K562 (cell line): Measurements from ENCODE around the gene ZNF92. TPM values are rescaled to one million over a fixed set of nuclear protein-coding genes. Genes with fewer than 3 reads are reported as not detected.

Experiments
- ATAC-seq: fragments of 200-7000 bp; cut with Tn5 transposase; 3 replicates; pipeline ENCODE4 v1.9.1; 2020; ENCODE audit warnings: moderate library complexity
- Bru-seq: library from RNA; stranded (reverse); fragments of 400-500 nt; gene quantifications from one replicate; lab custom pipeline; 2021; lab: Mats Ljungman, UMichigan
- BruChase-seq, 2 experiments: library from RNA; stranded (reverse); fragments of 400-500 nt; gene quantifications; one replicate each; lab custom pipeline; 2021; lab: Mats Ljungman, UMichigan
- BruUV-seq: library from RNA; stranded (reverse); fragments of 400-500 nt; replicated peaks from 2 replicates; lab custom pipeline; 2021; lab: Mats Ljungman, UMichigan
- CTCF ChIA-PET: fragments of 300-600 bp; formaldehyde crosslinking; extraction: SDS; loops from one replicate; lab custom pipeline; 2021; ENCODE audit warnings: low intra/inter-chr PET ratio; lab: Yijun Ruan, JAX
- POLR2A ChIA-PET: fragments of 300-600, 350-650 bp; sonication (Branson Sonifier 250); formaldehyde crosslinking; extraction: SDS; loops from one replicate; lab custom pipeline; 2021; ENCODE audit warnings: antibody characterized with exemption, inconsistent platforms; lab: Yijun Ruan, JAX
- DNase-seq, 4 experiments: peaks; one replicate each; pipeline versions ENCODE4 v3.0.0 to v3.0.0-alpha.2; 2011 to 2018; ENCODE audit warnings: low spot score in 3 of 4, mixed read lengths in 3 of 4; ENCODE audit errors: extremely low read depth in 1 of 4
- FAIRE-seq: peaks from 2 replicates; lab custom pipeline; 2011; peaks lifted over from hg19 to GRCh38; lab: Jason Lieb, UNC
- H2AFZ ChIP-seq: 2 replicates; pipeline ENCODE4 v1.6.0; 2011; ENCODE audit warnings: low read depth, low read length, control low read depth, inconsistent platforms
- H3K27ac ChIP-seq: fragments of 200-600 bp; 3 replicates; pipeline ENCODE4 v1.8.0; 2011; ENCODE audit warnings: low read depth, mild to moderate bottlenecking, control low read depth, inconsistent platforms, low read length, moderate library complexity, mixed read lengths; ENCODE audit errors: extremely low read depth
- H3K27me3 ChIP-seq, 2 experiments: fragments of 300-600 bp in 1 of 2; 2 replicates in 1 of 2; 3 replicates in 1 of 2; pipeline versions ENCODE4 v1.6.0 to v1.8.0; 2011; ENCODE audit warnings: inconsistent platforms in 2 of 2, low read length in 2 of 2, mild to moderate bottlenecking in 1 of 2, mixed read lengths in 1 of 2, moderate library complexity in 1 of 2; ENCODE audit not compliant: control insufficient read depth in 2 of 2, insufficient read depth in 2 of 2
- H3K36me3 ChIP-seq: fragments of 300-600 bp; 3 replicates; pipeline ENCODE4 v1.8.0; 2011; ENCODE audit warnings: mild to moderate bottlenecking, low read length, inconsistent platforms; ENCODE audit not compliant: control insufficient read depth, insufficient read depth
- H3K4me1 ChIP-seq, 2 experiments: fragments of 200-600 bp in 1 of 2; replicated peaks in 1 of 2; 2 replicates in 1 of 2; 3 replicates in 1 of 2; pipeline versions ENCODE4 v1.5.1 to v1.8.0; 2011; ENCODE audit warnings: inconsistent platforms in 2 of 2, low read length in 2 of 2, mild to moderate bottlenecking in 1 of 2, mixed read lengths in 1 of 2, moderate library complexity in 1 of 2; ENCODE audit not compliant: control insufficient read depth in 2 of 2, insufficient read depth in 2 of 2
- H3K4me2 ChIP-seq: 2 replicates; pipeline ENCODE4 v1.6.1; 2011; ENCODE audit warnings: low read length, control low read depth, inconsistent platforms, mixed read lengths; ENCODE audit not compliant: insufficient read depth
- H3K4me3 ChIP-seq: fragments of 200-600 bp; sonication (generic), shearing (Covaris generic); 2 replicates; pipeline ENCODE4 v1.5.1; 2016; ENCODE audit warnings: control low read depth, inconsistent platforms
- H3K79me2 ChIP-seq: fragments of 200-600 bp; 3 replicates; pipeline ENCODE4 v1.8.0; 2011; ENCODE audit warnings: low read length, inconsistent platforms; ENCODE audit not compliant: control insufficient read depth, insufficient read depth
- H3K9ac ChIP-seq, 2 experiments: 2 replicates each; pipeline versions ENCODE4 v1.6.0 to v1.6.1; 2011; ENCODE audit warnings: low read depth in 2 of 2, low read length in 2 of 2, control low read depth in 1 of 2, inconsistent platforms in 1 of 2, mild to moderate bottlenecking in 1 of 2, mixed read lengths in 1 of 2; ENCODE audit not compliant: insufficient read depth in 1 of 2
- H3K9me1 ChIP-seq: one replicate; pipeline ENCODE4 v1.6.0; 2011; ENCODE audit warnings: inconsistent platforms, mild to moderate bottlenecking, low read length, moderate library complexity; ENCODE audit not compliant: control insufficient read depth, insufficient read depth
- H3K9me3 ChIP-seq: replicated peaks from 2 replicates; pipeline ENCODE4 v1.5.1; 2011; ENCODE audit warnings: low read depth, low read length, inconsistent platforms; ENCODE audit not compliant: control insufficient read depth, insufficient read depth
- H4K20me1 ChIP-seq: replicated peaks from 2 replicates; pipeline ENCODE4 v1.6.1; 2011; ENCODE audit warnings: low read length, inconsistent platforms, mixed read lengths; ENCODE audit not compliant: control insufficient read depth, insufficient read depth
- CBFA2T2 ChIP-seq: fragments of 450-650 bp; conservative IDR thresholded peaks from 2 replicates; pipeline ENCODE4 v1.6.1; 2017; ENCODE audit warnings: mild to moderate bottlenecking
- CBX5 ChIP-seq: IDR thresholded peaks from 2 replicates; pipeline ENCODE4 v1.6.1; 2014; ENCODE audit warnings: low read depth, borderline replicate concordance
- EP400 ChIP-seq: fragments of 450-650 bp; IDR thresholded peaks from 2 replicates; pipeline ENCODE4 v1.6.1; 2017; ENCODE audit warnings: antibody characterized with exemption, mild to moderate bottlenecking, moderate library complexity
- FUS ChIP-seq: fragments of 200-400 bp; formaldehyde crosslinking; optimal IDR thresholded peaks from 2 replicates; pipeline ENCODE3; 2017; ENCODE audit warnings: low read depth, low read length
- KAT7 ChIP-seq: sonication (generic); formaldehyde crosslinking; IDR thresholded peaks from 2 replicates; pipeline ENCODE4 v1.8.0; 2022; ENCODE audit warnings: missing genetic modification reagents, mild to moderate bottlenecking, borderline replicate concordance
- MYBL2 ChIP-seq, 2 experiments: fragments of 450-650 bp in 1 of 2; sonication (generic) in 1 of 2; formaldehyde crosslinking in 1 of 2; IDR thresholded peaks; 2 replicates each; pipeline versions ENCODE4 v1.6.1 to v1.8.1; 2017 to 2022; ENCODE audit warnings: borderline replicate concordance in 1 of 2, inconsistent platforms in 1 of 2, low read depth in 1 of 2, mild to moderate bottlenecking in 1 of 2, missing genetic modification reagents in 1 of 2, moderate library complexity in 1 of 2
- PRMT5 ChIP-seq: sonication (generic); formaldehyde crosslinking; IDR thresholded peaks from 2 replicates; pipeline ENCODE4 v1.5.0; 2020; ENCODE audit warnings: missing genetic modification reagents
- PRPF4 ChIP-seq: fragments of 200-400 bp; formaldehyde crosslinking; IDR thresholded peaks from one replicate; pipeline ENCODE4 v1.6.1; 2017; ENCODE audit warnings: low read length, low read depth, mild to moderate bottlenecking; ENCODE audit not compliant: insufficient read depth, poor library complexity, severe bottlenecking
- SIN3B ChIP-seq: fragments of 450-650 bp; IDR thresholded peaks from 2 replicates; pipeline ENCODE4 v1.6.1; 2017; ENCODE audit warnings: low read depth, mild to moderate bottlenecking, moderate library complexity
- SMARCA4 ChIP-seq: fragments of 450-650 bp; IDR thresholded peaks from 2 replicates; pipeline ENCODE4 v1.6.1; 2016
- SMARCE1 ChIP-seq: fragments of 450-650 bp; IDR thresholded peaks from 2 replicates; pipeline ENCODE4 v1.7.1; 2016; ENCODE audit warnings: mild to moderate bottlenecking
- ZBTB7A ChIP-seq: IDR thresholded peaks from 2 replicates; pipeline ENCODE4 v1.6.1; 2011; ENCODE audit warnings: low read depth, mild to moderate bottlenecking, low read length, moderate library complexity, borderline replicate concordance; ENCODE audit not compliant: control insufficient read depth
- ZNF143 ChIP-seq: sonication (generic); formaldehyde crosslinking; IDR thresholded peaks from 2 replicates; pipeline ENCODE4 v1.9.0; 2022; ENCODE audit warnings: mild to moderate bottlenecking, missing genetic modification reagents
- WGBS: fragments of 100-300 bp; shearing (Covaris generic); methylation state at CpG from one replicate; pipeline ENCODE4 v1.1.6; 2016; ENCODE audit warnings: low coverage, mixed read lengths; ENCODE audit not compliant: insufficient coverage; ENCODE audit errors: missing lambda C conversion rate; 5-methylcytosine and 5-hydroxymethylcytosine counted together
- in situ Hi-C: fragments of 300-500 bp; cut with MboI; formaldehyde crosslinking; loops from 4 replicates; pipeline ENCODE4 v1.15.0; 2018; ENCODE audit warnings: inconsistent platforms, mixed read lengths
- intact Hi-C: fragments of 100-400 bp; cut with micrococcal nuclease; formaldehyde crosslinking; loops from 2 replicates; pipeline ENCODE4 v1.14.2; 2022
- long read RNA-seq, 3 experiments: library from polyadenylated mRNA in 2 of 3; library from RNA in 1 of 3; unstranded in 2 of 3; stranded (forward) in 1 of 3; transcript quantifications; one replicate each; pipeline ENCODE4 v2.0.0, GENCODE V29; 2019 to 2022
- polyA minus RNA-seq, 3 experiments: library from RNA; depleted of rRNA, polyadenylated mRNA; stranded (reverse); fragments of >200 nt; gene quantifications; 2 replicates each; pipeline ENCODE4 v1.2.3, GENCODE V29; 2011
- polyA plus RNA-seq, 8 experiments: library from polyadenylated mRNA; depleted of rRNA in 4 of 8; stranded (reverse) in 5 of 8; unstranded in 3 of 8; fragments of >200 nt; fragmentation: Nextera tagmentation in 2 of 8; fragmentation: Illumina TruSeq in 1 of 8; extraction: Ambion mirVana in 2 of 8; extraction: Trizol in 1 of 8; gene quantifications; 2 replicates each; pipeline versions ENCODE4 v1.2.1 to v1.2.3, GENCODE V29; 2011 to 2014; ENCODE audit warnings: inconsistent platforms in 1 of 8, missing spikeins in 1 of 8
- total RNA-seq, 7 experiments: library from RNA; depleted of rRNA in 6 of 7; stranded (reverse); fragments of >200 nt in 6 of 7; fragmentation: Illumina TruSeq in 2 of 7; extraction: Trizol in 2 of 7; gene quantifications; 2 replicates each; pipeline versions ENCODE4 v1.2.1 to v1.2.3, GENCODE V29; 2011 to 2021; ENCODE audit warnings: low replicate concordance in 1 of 7

Gene ZNF92
- 9.2 and 30.2 TPM in 2 replicates for total RNA-seq (2011; cell fraction: chromatin; rRNA removed; ENCODE audit: low replicate concordance)
- total RNA-seq (2011; cell fraction: nucleolus; rRNA removed): 6.2 and 8.2 TPM in 2 replicates
- 10.1 and 14.3 TPM in 2 replicates for total RNA-seq (2011; cell fraction: nucleoplasm; rRNA removed)
- 11.7 and 12.6 TPM in 2 replicates for total RNA-seq (2014; rRNA removed)
- 27.8 and 29.4 TPM in 2 replicates for total RNA-seq (2014; rRNA removed; fragmentation: Illumina TruSeq; extraction: Trizol)
- 26.6 and 29.4 TPM in 2 replicates for total RNA-seq (2015; rRNA removed; fragmentation: Illumina TruSeq; extraction: Trizol)
- 16.2 and 16.6 TPM in 2 replicates for total RNA-seq (2021)
- 9.7 and 12.5 TPM in 2 replicates for polyA plus RNA-seq (2011; rRNA removed)
- polyA plus RNA-seq (2011; cell fraction: cytosol; rRNA removed): 1.0 and 2.9 TPM in 2 replicates
- polyA plus RNA-seq (2011; cell fraction: nucleus; rRNA removed): 3.8 and 4.6 TPM in 2 replicates
- polyA plus RNA-seq (2012): 9.5 and 14.0 TPM in 2 replicates
- 15.8 and 21.9 TPM in 2 replicates for polyA plus RNA-seq (2014; fragmentation: Illumina TruSeq; extraction: Trizol)
- polyA plus RNA-seq (2014; fragmentation: Nextera tagmentation; extraction: Ambion mirVana): 10 to 100 TPM in 1 of 2 experiments, 1 to 10 TPM in 1; 8.9 to 11.0 TPM
- 11.1 TPM in 2 replicates for polyA plus RNA-seq (2014; rRNA removed)
- 16.7 and 18.8 TPM in 2 replicates for polyA minus RNA-seq (2011; rRNA and poly(A)+ RNA removed)
- 6.4 and 6.9 TPM in 2 replicates for polyA minus RNA-seq (2011; cell fraction: cytosol; rRNA and poly(A)+ RNA removed)
- polyA minus RNA-seq (2011; cell fraction: nucleus; rRNA and poly(A)+ RNA removed): 5.7 and 8.3 TPM in 2 replicates
- percentile 93 among the genes with signal in this experiment for Bru-seq, nascent RNA
- BruChase-seq, experiment 1, labeled RNA remaining after a 2-hour chase: percentile 90 among the genes with signal in this experiment
- percentile 86 among the genes with signal in this experiment for BruChase-seq, experiment 2, labeled RNA remaining after a 6-hour chase
- long read RNA-seq, experiment 1, transcript ZNF92-203 (2 exons, 2,947 nt): minor isoform, 5 of 45 reads
- long read RNA-seq, experiment 1, transcript ZNF92-204 (3 exons, 2,957 nt): minor isoform, 7 of 45 reads
- long read RNA-seq, experiment 1, transcript ZNF92-201 (4 exons, 3,210 nt): major isoform, 30 of 45 reads
- long read RNA-seq, experiment 1, partial matches to known transcripts: 1 of 45 reads
- long read RNA-seq, experiment 1, other reads (novel, unspliced or antisense): 2 of 45 reads
- long read RNA-seq, experiment 2, partial matches to known transcripts: 0 of 11 reads
- long read RNA-seq, experiment 2, other reads (novel, unspliced or antisense): 9 of 11 reads
- long read RNA-seq, experiment 3, transcript ZNF92-201 (4 exons, 3,210 nt): major isoform, 11 of 13 reads
- long read RNA-seq, experiment 3, partial matches to known transcripts: 0 of 13 reads
- long read RNA-seq, experiment 3, other reads (novel, unspliced or antisense): 1 of 13 reads

DNA sequence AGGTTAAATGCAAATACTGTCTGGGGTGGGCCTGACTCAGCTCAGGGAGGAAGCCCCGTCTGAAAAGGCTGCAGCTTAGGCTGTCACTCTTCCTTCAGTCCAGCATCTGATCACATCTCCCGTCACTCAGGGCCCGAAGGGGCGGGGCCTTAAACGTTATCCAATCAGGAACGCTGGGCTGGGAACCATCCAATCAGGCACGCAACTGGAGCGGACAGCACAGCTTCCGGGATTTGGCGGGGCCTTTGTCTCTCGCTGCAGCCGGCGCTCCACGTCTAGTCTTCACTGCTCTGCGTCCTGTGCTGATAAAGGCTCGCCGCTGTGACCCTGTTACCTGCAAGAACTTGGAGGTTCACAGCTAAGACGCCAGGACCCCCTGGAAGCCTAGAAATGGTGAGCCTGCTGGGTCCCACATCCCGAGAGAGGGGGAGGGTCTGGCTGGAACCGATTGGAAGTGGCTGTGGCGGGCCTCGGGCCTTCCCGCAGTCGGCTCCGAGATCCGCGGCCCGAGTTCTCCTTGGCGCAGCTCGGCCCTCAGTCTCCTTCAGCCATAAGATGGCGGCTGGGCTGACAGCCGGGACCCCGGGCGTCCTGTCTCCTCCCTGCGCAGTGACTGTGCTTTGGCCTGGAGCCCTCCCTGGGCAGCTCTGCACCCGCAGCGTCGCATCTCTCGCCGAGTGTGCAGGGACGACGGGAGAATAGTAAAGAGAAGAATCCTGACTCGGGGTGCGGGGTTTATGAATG is at the start of gene ZNF92:
Gene ZNF92, plus strand, starts transcription at position 248 of the 744 bp plus-strand sequence. Its CDS starts 143 bp downstream, at position 391.
- no TSS peak for BruUV-seq
- in situ Hi-C loops: no loop called here
- H3K36me3 ChIP-seq: peaks cover 16% of the 10 kb centered on the region; the same call in 2 of the 3 replicates
- peak; percentile 99 for FAIRE-seq
- no peaks in the 10 kb centered on the region for H3K27me3 ChIP-seq
- H3K9me3 ChIP-seq: no peaks in the 10 kb centered on the region
- peak within 1 kb of the TSS; percentile 72 for H3K4me3 ChIP-seq
- peak within 1 kb of the TSS; percentile 92 for H2AFZ ChIP-seq
- peak within 1 kb of the TSS; percentile 87 for H3K27ac ChIP-seq
- ChIA-PET POLR2A (interaction anchor here (0.6 to 2.2 kb wide), 15 partner anchors 9 to 828 kb away, joined by 3 to 28 read pairs (median 4); partner anchors contain the start of gene ERV3-1), CTCF (no interaction called here)
- intact Hi-C loops: no loop called here
- H3K9ac ChIP-seq: peak within 1 kb of the TSS; percentile 83 to 96
- no peaks in the 10 kb centered on the region for H4K20me1 ChIP-seq
- no peaks in the 10 kb centered on the region for H3K9me1 ChIP-seq
- 0% methylated on average over 43 of the region's 44 CpGs for WGBS
- peak; percentile 98 to 100 (median 98) for DNase-seq
- peaks cover 49% of the 10 kb centered on the region for H3K79me2 ChIP-seq
- H3K4me1 ChIP-seq: peaks cover 4 to 5% of the 10 kb centered on the region in 2 experiments; a peak in 4 of 5 replicates
- peak within 1 kb of the TSS; percentile 89 for H3K4me2 ChIP-seq
- ATAC-seq: peak; percentile 98
- TF ChIP-seq SIN3B: no peak; the same call in 1 of the 2 replicates
- no peak for TF ChIP-seq ZNF143 (CRISPR knock-in tag)
- TF ChIP-seq PRMT5 (CRISPR knock-in tag): 0 out of 2 replicates have a peak, but pooled peaks have one; percentile 34
- TF ChIP-seq CBFA2T2: no peak
- no peak for TF ChIP-seq SMARCA4
- peak; percentile 88 for TF ChIP-seq EP400
- TF ChIP-seq PRPF4: no peak
- TF ChIP-seq CBX5: no peak
- TF ChIP-seq MYBL2 (IDR thresholded peaks at IDR 0.05; ENCODE audit: low read depth): no peak
- no peak for TF ChIP-seq MYBL2 (CRISPR knock-in tag; IDR thresholded peaks at IDR 0.05; ENCODE audit: borderline replicate concordance)
- TF ChIP-seq ZBTB7A: no peak; the same call in 1 of the 2 replicates
- TF ChIP-seq FUS: no peak
- peak; percentile 80; the same call in 1 of the 2 replicates for TF ChIP-seq KAT7 (CRISPR knock-in tag)
- TF ChIP-seq SMARCE1: no peak
